GM12878 (cell line): ENCODE results near the gene KRTAP3-2. TPM values are rescaled to one million over a fixed set of nuclear protein-coding genes. Genes with fewer than 3 reads are reported as not detected.

Experiments
- ATAC-seq: fragments of 200-7000 bp; cut with Tn5 transposase; 3 replicates; pipeline ENCODE4 v1.9.1; 2020; ENCODE audit warnings: mild to moderate bottlenecking, moderate library complexity
- BruUV-seq: library from RNA; stranded (reverse); fragments of 400-500 nt; replicated peaks from 2 replicates; lab custom pipeline; 2021; lab: Mats Ljungman, UMichigan
- CTCF ChIA-PET: fragments of 300-600 bp; sonication (Branson Sonifier 250); formaldehyde crosslinking; extraction: SDS; loops from one replicate; lab custom pipeline; 2021; ENCODE audit warnings: inconsistent platforms; lab: Yijun Ruan, JAX
- POLR2A ChIA-PET: fragments of 350-600 bp; formaldehyde crosslinking; extraction: SDS; loops from one replicate; lab custom pipeline; 2021; ENCODE audit warnings: inconsistent platforms; lab: Charles Lee
- RAD21 ChIA-PET: fragments of 300-600 bp; sonication (Branson Sonifier 250); formaldehyde crosslinking; loops from one replicate; lab custom pipeline; 2023; ENCODE audit warnings: antibody characterized with exemption; ENCODE audit not compliant: unreplicated experiment; lab: Charles Lee
- SMC1A ChIA-PET: fragments of 300-600 bp; sonication (Branson Sonifier 250); formaldehyde crosslinking; loops from one replicate; lab custom pipeline; 2023; ENCODE audit not compliant: unreplicated experiment, uncharacterized antibody; lab: Charles Lee
- DNase-seq: peaks from one replicate; pipeline ENCODE4 v3.0.0-alpha.2; 2011; ENCODE audit warnings: low read depth, low spot score
- FAIRE-seq: peaks from 3 replicates; lab custom pipeline; 2011; peaks lifted over from hg19 to GRCh38; lab: Jason Lieb, UNC
- H2AFZ ChIP-seq: 2 replicates; pipeline ENCODE4 v1.6.0; 2011; ENCODE audit warnings: low read depth, low read length, control low read depth; ENCODE audit not compliant: control insufficient read depth
- H3K27ac ChIP-seq: 2 replicates; pipeline ENCODE4 v1.5.1; 2011; ENCODE audit warnings: control low read depth; ENCODE audit not compliant: control insufficient read depth, insufficient read depth
- H3K27me3 ChIP-seq, 2 experiments: replicated peaks in 1 of 2; 2 replicates each; pipeline versions ENCODE4 v1.6.0 to v1.6.1; 2011; ENCODE audit warnings: low read length in 1 of 2; ENCODE audit not compliant: control insufficient read depth in 2 of 2, insufficient read depth in 2 of 2
- H3K36me3 ChIP-seq, 2 experiments: 2 replicates each; pipeline ENCODE4 v1.5.1; 2011; ENCODE audit warnings: low read length in 1 of 2; ENCODE audit not compliant: control insufficient read depth in 2 of 2, insufficient read depth in 2 of 2
- H3K4me1 ChIP-seq: 2 replicates; pipeline ENCODE4 v1.6.1; 2011; ENCODE audit warnings: mild to moderate bottlenecking, low read length, moderate library complexity, mixed read lengths; ENCODE audit not compliant: control insufficient read depth, insufficient read depth
- H3K4me2 ChIP-seq: 2 replicates; pipeline ENCODE4 v1.6.0; 2011; ENCODE audit warnings: control low read depth; ENCODE audit not compliant: control insufficient read depth, insufficient read depth
- H3K4me3 ChIP-seq: fragments of 200-600 bp; sonication (generic); 2 replicates; pipeline ENCODE4 v1.5.1; 2016
- H3K79me2 ChIP-seq: 2 replicates; pipeline ENCODE4 v1.6.0; 2011; ENCODE audit warnings: low read length; ENCODE audit not compliant: control insufficient read depth, insufficient read depth
- H3K9ac ChIP-seq: 2 replicates; pipeline ENCODE4 v1.8.0; 2011; ENCODE audit warnings: low read length, control low read depth, mixed read lengths; ENCODE audit not compliant: control insufficient read depth, insufficient read depth
- H3K9me3 ChIP-seq: replicated peaks from 3 replicates; pipeline ENCODE4 v1.5.1; 2011; ENCODE audit warnings: mild to moderate bottlenecking, low read length; ENCODE audit not compliant: control insufficient read depth, insufficient read depth
- H4K20me1 ChIP-seq: 2 replicates; pipeline ENCODE4 v1.6.0; 2011; ENCODE audit not compliant: control insufficient read depth, insufficient read depth
- BMI1 ChIP-seq: fragments of 450-650 bp; IDR thresholded peaks from 2 replicates; pipeline ENCODE4 v1.6.1; 2016; ENCODE audit warnings: mild to moderate bottlenecking, moderate library complexity, borderline replicate concordance
- BRCA1 ChIP-seq: IDR thresholded peaks from 2 replicates; pipeline ENCODE4 v1.6.1; 2011; ENCODE audit warnings: low read depth, low read length, improper control_type of control experiment
- CREM ChIP-seq: IDR thresholded peaks from 2 replicates; pipeline ENCODE4 v1.6.1; 2014; ENCODE audit warnings: antibody characterized with exemption, low read depth
- FOXM1 ChIP-seq: IDR thresholded peaks from 2 replicates; pipeline ENCODE4 v1.6.1; 2012; ENCODE audit warnings: low read depth, mild to moderate bottlenecking, inconsistent platforms, low read length, moderate library complexity
- MTA3 ChIP-seq: IDR thresholded peaks from 2 replicates; pipeline ENCODE4 v1.6.1; 2012; ENCODE audit warnings: low read length, inconsistent platforms, borderline replicate concordance
- NR2F1 ChIP-seq: fragments of 450-650 bp; conservative IDR thresholded peaks from 2 replicates; pipeline ENCODE4 v1.6.1; 2017; ENCODE audit warnings: mild to moderate bottlenecking
- SMARCA5 ChIP-seq: fragments of 450-650 bp; IDR thresholded peaks from 2 replicates; pipeline ENCODE4 v1.6.1; 2017; ENCODE audit warnings: mild to moderate bottlenecking
- STAT3 ChIP-seq: IDR thresholded peaks from 2 replicates; pipeline ENCODE4 v1.6.1; 2011; ENCODE audit warnings: low read depth, low read length, improper control_type of control experiment
- TAF1 ChIP-seq: IDR thresholded peaks from 2 replicates; pipeline ENCODE4 v1.6.1; 2011; ENCODE audit warnings: mild to moderate bottlenecking, low read depth, low read length, borderline replicate concordance
- USF1 ChIP-seq: IDR thresholded peaks from 2 replicates; pipeline ENCODE4 v1.6.1; 2011; ENCODE audit warnings: borderline replicate concordance, low read depth, mild to moderate bottlenecking, moderate library complexity, mixed read lengths, low read length; ENCODE audit not compliant: insufficient read depth; ENCODE audit errors: extremely low read length
- USF2 ChIP-seq: IDR thresholded peaks from 2 replicates; pipeline ENCODE4 v1.6.1; 2011; ENCODE audit warnings: low read depth, low read length, improper control_type of control experiment, borderline replicate concordance
- ZNF24 ChIP-seq: fragments of 450-650 bp; IDR thresholded peaks from 2 replicates; pipeline ENCODE4 v1.6.1; 2017; ENCODE audit warnings: antibody characterized with exemption, mild to moderate bottlenecking
- ZNF592 ChIP-seq: fragments of 450-650 bp; IDR thresholded peaks from 2 replicates; pipeline ENCODE4 v1.6.1; 2017; ENCODE audit warnings: mild to moderate bottlenecking, moderate library complexity
- WGBS: methylation state at CpG from one replicate; pipeline ENCODE4 v1.1.6; 2016; ENCODE audit warnings: low lambda C conversion rate; ENCODE audit not compliant: insufficient replicate concordance, insufficient coverage; ENCODE audit errors: missing lambda C conversion rate; 5-methylcytosine and 5-hydroxymethylcytosine counted together
- in situ Hi-C: fragments of 300-500 bp; cut with MboI; formaldehyde crosslinking; loops from 9 replicates; pipeline ENCODE4 v1.14.3; 2018; ENCODE audit warnings: mixed read lengths
- intact Hi-C: fragments of 100-400 bp; cut with micrococcal nuclease; formaldehyde crosslinking; loops from one replicate; pipeline ENCODE4 v1.14.2; 2022; ENCODE audit not compliant: unreplicated experiment
- polyA plus RNA-seq, 11 experiments: library from polyadenylated mRNA; depleted of rRNA in 4 of 11; unstranded in 6 of 11; stranded (reverse) in 5 of 11; fragments of >200 nt; fragmentation: Nextera tagmentation in 4 of 11; fragmentation: Illumina TruSeq in 1 of 11; extraction: Ambion mirVana in 4 of 11; extraction: Trizol in 1 of 11; gene quantifications; 1 replicate in 1 of 11; 2 replicates in 10 of 11; pipeline versions ENCODE4 v1.2.1 to v1.2.3, GENCODE V29; 2011 to 2016; ENCODE audit warnings: inconsistent platforms in 2 of 11, missing spikeins in 2 of 11, low read depth in 1 of 11
- total RNA-seq, 4 experiments: library from RNA; depleted of rRNA in 3 of 4; stranded (reverse); fragments of >200 nt in 3 of 4; fragmentation: Illumina TruSeq in 1 of 4; extraction: Trizol in 1 of 4; gene quantifications; 2 replicates each; pipeline versions ENCODE4 v1.2.1 to v1.2.3, GENCODE V29; 2013 to 2021

The KRTAP3-2 gene
- total and polyA plus RNA-seq, 10 of the 15 experiments (the other 5 are each of a cell fraction or from before 2014, with no cell fraction given): not detected

GRCh38 chr17:40993084-40993483, 6.6 kb downstream of the KRTAP3-2 start:
- ChIA-PET RAD21 (no interaction called here), CTCF (no interaction called here), SMC1A (no interaction called here), POLR2A (no interaction called here)
- Histone ChIP-seq H3K4me2 (no peak overlapping the region), H3K4me3 (no peak overlapping the region), H4K20me1 (no peaks in the 10 kb centered on the region), H3K27me3 (peaks cover 0 to 8% of the 10 kb centered on the region in 2 experiments; a peak in 1 of 4 replicates), H3K9me3 (no peaks in the 10 kb centered on the region), H3K27ac (no peak overlapping the region), H2AFZ (no peak overlapping the region), H3K36me3 (no peaks in the 10 kb centered on the region), H3K9ac (no peak overlapping the region), H3K4me1 (no peaks in the 10 kb centered on the region), H3K79me2 (no peaks in the 10 kb centered on the region)
- intact Hi-C loops: no loop called here
- TF ChIP-seq MTA3 (no peak), ZNF24 (no peak), USF1 (no peak), BRCA1 (no peak), BMI1 (no peak), FOXM1 (no peak), CREM (no peak), STAT3 (no peak)
- no TSS peak for BruUV-seq
- DNase-seq: no peak
- in situ Hi-C loops: no loop called here
- 84% methylated on average over 2 of the region's 2 CpGs for WGBS
- no peak for FAIRE-seq
- no peak for ATAC-seq

GRCh38 chr17:40992666-40993065, 7.0 kb downstream of the KRTAP3-2 start:
- Histone ChIP-seq H3K4me1 (no peaks in the 10 kb centered on the region), H3K4me2 (no peak overlapping the region), H2AFZ (no peak overlapping the region), H3K27ac (no peak overlapping the region), H3K36me3 (no peaks in the 10 kb centered on the region), H3K9ac (no peak overlapping the region), H3K4me3 (no peak overlapping the region), H4K20me1 (no peaks in the 10 kb centered on the region), H3K79me2 (no peaks in the 10 kb centered on the region), H3K9me3 (no peaks in the 10 kb centered on the region), H3K27me3 (peaks cover 0 to 8% of the 10 kb centered on the region in 2 experiments; a peak in 1 of 4 replicates)
- RAD21 ChIA-PET: no interaction called here
- CTCF ChIA-PET: no interaction called here
- in situ Hi-C loops: no loop called here
- ATAC-seq (no peak), FAIRE-seq (no peak), DNase-seq (no peak)
- no TSS peak for BruUV-seq
- WGBS: 23% methylated on average over 3 of the region's 3 CpGs
- intact Hi-C loops: no loop called here
- POLR2A ChIA-PET: no interaction called here
- SMC1A ChIA-PET: no interaction called here
- no peak for TF ChIP-seq SMARCA5
- TF ChIP-seq ZNF592: no peak
- no peak for TF ChIP-seq USF2
- no peak for TF ChIP-seq TAF1
- TF ChIP-seq NR2F1: no peak
